GM23338 (cell line): Measurements from ENCODE around the gene CCDC127.

Experiments
- CTCF ChIP-seq, 2 experiments: fragments of 200-600 bp in 1 of 2; sonication (generic) in 1 of 2; conservative IDR thresholded peaks; 2 replicates each; pipeline versions ENCODE4 v1.5.1 to v1.6.1; 2016 to 2017; ENCODE audit warnings: antibody characterized with exemption in 2 of 2, low read depth in 2 of 2, mild to moderate bottlenecking in 2 of 2, moderate library complexity in 1 of 2
- POLR2AphosphoS5 ChIP-seq: IDR thresholded peaks from 2 replicates; pipeline ENCODE4 v1.6.1; 2016; ENCODE audit warnings: antibody characterized with exemption, low read depth
- REST ChIP-seq: IDR thresholded peaks from one replicate; pipeline ENCODE4 v1.6.1; 2018; ENCODE audit warnings: antibody characterized with exemption; ENCODE audit not compliant: unreplicated experiment

- no peak for TF ChIP-seq POLR2AphosphoS5
- no peak for TF ChIP-seq CTCF (conservative IDR thresholded peaks at IDR 0.05; ENCODE audit: low read depth in 2 of 2)
- no peak for TF ChIP-seq REST
These were observed 27.5 kb downstream of the CCDC127 start for GRCh38 chr5:190366-191035.
